H1 (cell line): ENCODE results near the gene COL12A1.

Experiments
- ATF3 ChIP-seq: IDR thresholded peaks from 2 replicates; pipeline ENCODE4 v1.6.1; 2011; ENCODE audit warnings: low read depth, mild to moderate bottlenecking, low read length; ENCODE audit not compliant: insufficient read depth
- BACH1 ChIP-seq: IDR thresholded peaks from 2 replicates; pipeline ENCODE4 v1.6.1; 2012; ENCODE audit warnings: low read length, improper control_type of control experiment
- BRCA1 ChIP-seq: IDR thresholded peaks from 2 replicates; pipeline ENCODE4 v1.6.1; 2012; ENCODE audit warnings: low read depth, low read length, improper control_type of control experiment
- CBX5 ChIP-seq: fragments of 300-800, 300-1000 bp; sonication (generic); IDR thresholded peaks from 2 replicates; pipeline ENCODE4 v1.7.1; 2016; ENCODE audit warnings: antibody characterized with exemption, low read length, low read depth
- CTCF ChIP-seq, 3 experiments: IDR thresholded peaks; 1 replicate in 2 of 3; 2 replicates in 1 of 3; pipeline versions ENCODE4 v1.5.1 to v1.6.1; 2011; ENCODE audit warnings: low read length in 3 of 3, mild to moderate bottlenecking in 3 of 3, inconsistent platforms in 2 of 3, low read depth in 1 of 3, moderate library complexity in 1 of 3; ENCODE audit not compliant: insufficient read depth in 1 of 3; ENCODE audit errors: control extremely low read depth in 1 of 3
- EZH2 ChIP-seq: fragments of 200-600 bp; sonication (generic); IDR thresholded peaks from 2 replicates; pipeline ENCODE4 v1.7.1; 2012; ENCODE audit warnings: low read depth, mild to moderate bottlenecking, moderate library complexity, low read length, inconsistent platforms; ENCODE audit not compliant: severe bottlenecking
- NRF1 ChIP-seq: IDR thresholded peaks from 2 replicates; pipeline ENCODE4 v1.6.1; 2011; ENCODE audit warnings: mild to moderate bottlenecking, low read depth, low read length, improper control_type of control experiment
- POLR2A ChIP-seq, 2 experiments: IDR thresholded peaks; 1 replicate in 1 of 2; 2 replicates in 1 of 2; pipeline ENCODE4 v1.6.1; 2011; ENCODE audit warnings: low read depth in 2 of 2, low read length in 2 of 2, mild to moderate bottlenecking in 2 of 2; ENCODE audit errors: control extremely low read depth in 1 of 2
- POLR2AphosphoS5 ChIP-seq: IDR thresholded peaks from 2 replicates; pipeline ENCODE4 v1.6.1; 2011; ENCODE audit warnings: low read depth, low read length
- SIX5 ChIP-seq: IDR thresholded peaks from 2 replicates; pipeline ENCODE4 v1.6.1; 2011; ENCODE audit warnings: mild to moderate bottlenecking, low read depth, low read length
- SP2 ChIP-seq: IDR thresholded peaks from 2 replicates; pipeline ENCODE4 v1.6.1; 2012; ENCODE audit warnings: mild to moderate bottlenecking, low read length, inconsistent platforms
- TBP ChIP-seq: IDR thresholded peaks from 2 replicates; pipeline ENCODE4 v1.6.1; 2011; ENCODE audit warnings: low read depth, low read length, improper control_type of control experiment

DNA sequence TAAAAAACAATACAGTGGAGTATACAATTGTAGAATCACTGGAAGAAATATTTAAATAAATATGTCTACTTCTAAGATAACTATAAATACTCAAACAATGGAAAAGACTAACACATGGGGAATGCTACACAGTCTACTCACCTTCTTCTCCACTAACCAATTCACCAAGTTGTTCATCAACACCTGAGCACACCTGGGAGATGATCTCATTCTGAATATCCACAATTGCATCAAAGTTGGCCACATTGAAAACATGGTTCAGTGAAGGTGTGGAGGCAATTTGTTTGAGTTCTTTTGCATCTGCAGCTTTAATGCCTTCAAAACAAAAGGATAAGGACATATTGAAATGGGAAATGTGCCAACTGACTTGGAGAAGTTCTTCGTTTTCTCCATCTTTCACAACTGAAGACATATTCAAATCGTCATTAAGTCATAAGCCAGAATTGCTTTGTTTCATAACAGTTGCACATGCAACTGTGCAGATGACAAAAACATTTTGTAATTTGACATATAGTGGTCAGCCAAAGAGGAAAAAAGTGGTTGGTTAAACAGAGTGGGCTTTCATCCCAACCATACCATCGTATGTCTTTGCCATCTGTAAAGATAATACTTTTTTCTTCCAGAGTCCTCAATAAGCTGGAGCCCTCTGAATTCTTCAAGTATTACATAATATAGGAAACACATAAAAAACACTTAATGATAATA is 17.5 kb downstream of the COL12A1 start:
- TF ChIP-seq SIX5 (no peak), BACH1 (no peak), CTCF (IDR thresholded peaks at IDR 0.05; ENCODE audit: control extremely low read depth in 1 of 3, insufficient read depth in 1 of 3, low read depth in 1 of 3, low read length in 3 of 3) (no peak), CBX5 (no peak), NRF1 (no peak), EZH2 (no peak), POLR2A (IDR thresholded peaks at IDR 0.05; ENCODE audit: control extremely low read depth in 1 of 2, low read depth in 2 of 2, low read length in 2 of 2) (no peak), POLR2AphosphoS5 (no peak), ATF3 (no peak), BRCA1 (no peak), TBP (no peak), SP2 (no peak)
